ENCODE results near the gene SLC25A21.

DNA sequence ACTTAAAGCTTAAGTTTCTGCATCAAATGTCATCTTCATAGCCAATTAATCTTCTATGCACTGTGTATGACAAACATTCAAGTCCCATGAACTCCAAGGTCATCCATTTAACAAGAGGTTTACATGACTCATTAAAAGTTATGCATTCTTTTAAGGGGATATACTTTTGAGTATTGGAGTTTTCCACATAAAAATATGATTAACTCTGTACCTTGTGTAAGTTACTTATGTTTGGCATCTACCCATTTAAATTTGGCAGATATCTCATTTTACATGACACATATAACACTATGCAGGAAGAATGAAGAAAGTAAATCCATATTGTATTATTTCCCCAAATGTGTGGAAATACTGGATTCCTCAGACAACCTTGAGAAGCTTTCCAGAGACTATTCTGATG, 270.5 kb downstream of the SLC25A21 start:
- TF ChIP-seq, protein P1, sequence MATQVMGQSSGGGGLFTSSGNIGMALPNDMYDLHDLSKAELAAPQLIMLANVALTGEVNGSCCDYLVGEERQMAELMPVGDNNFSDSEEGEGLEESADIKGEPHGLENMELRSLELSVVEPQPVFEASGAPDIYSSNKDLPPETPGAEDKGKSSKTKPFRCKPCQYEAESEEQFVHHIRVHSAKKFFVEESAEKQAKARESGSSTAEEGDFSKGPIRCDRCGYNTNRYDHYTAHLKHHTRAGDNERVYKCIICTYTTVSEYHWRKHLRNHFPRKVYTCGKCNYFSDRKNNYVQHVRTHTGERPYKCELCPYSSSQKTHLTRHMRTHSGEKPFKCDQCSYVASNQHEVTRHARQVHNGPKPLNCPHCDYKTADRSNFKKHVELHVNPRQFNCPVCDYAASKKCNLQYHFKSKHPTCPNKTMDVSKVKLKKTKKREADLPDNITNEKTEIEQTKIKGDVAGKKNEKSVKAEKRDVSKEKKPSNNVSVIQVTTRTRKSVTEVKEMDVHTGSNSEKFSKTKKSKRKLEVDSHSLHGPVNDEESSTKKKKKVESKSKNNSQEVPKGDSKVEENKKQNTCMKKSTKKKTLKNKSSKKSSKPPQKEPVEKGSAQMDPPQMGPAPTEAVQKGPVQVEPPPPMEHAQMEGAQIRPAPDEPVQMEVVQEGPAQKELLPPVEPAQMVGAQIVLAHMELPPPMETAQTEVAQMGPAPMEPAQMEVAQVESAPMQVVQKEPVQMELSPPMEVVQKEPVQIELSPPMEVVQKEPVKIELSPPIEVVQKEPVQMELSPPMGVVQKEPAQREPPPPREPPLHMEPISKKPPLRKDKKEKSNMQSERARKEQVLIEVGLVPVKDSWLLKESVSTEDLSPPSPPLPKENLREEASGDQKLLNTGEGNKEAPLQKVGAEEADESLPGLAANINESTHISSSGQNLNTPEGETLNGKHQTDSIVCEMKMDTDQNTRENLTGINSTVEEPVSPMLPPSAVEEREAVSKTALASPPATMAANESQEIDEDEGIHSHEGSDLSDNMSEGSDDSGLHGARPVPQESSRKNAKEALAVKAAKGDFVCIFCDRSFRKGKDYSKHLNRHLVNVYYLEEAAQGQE (tag by site-specific recombination; IDR thresholded peaks at IDR 0.05), result no peak
- TF ChIP-seq ZSCAN30 (tag by site-specific recombination; IDR thresholded peaks at IDR 0.05) (no peak), ZFP41 (tag by site-specific recombination; IDR thresholded peaks at IDR 0.05; ENCODE audit: borderline replicate concordance) (no peak)
- TF ChIP-seq, protein P2, sequence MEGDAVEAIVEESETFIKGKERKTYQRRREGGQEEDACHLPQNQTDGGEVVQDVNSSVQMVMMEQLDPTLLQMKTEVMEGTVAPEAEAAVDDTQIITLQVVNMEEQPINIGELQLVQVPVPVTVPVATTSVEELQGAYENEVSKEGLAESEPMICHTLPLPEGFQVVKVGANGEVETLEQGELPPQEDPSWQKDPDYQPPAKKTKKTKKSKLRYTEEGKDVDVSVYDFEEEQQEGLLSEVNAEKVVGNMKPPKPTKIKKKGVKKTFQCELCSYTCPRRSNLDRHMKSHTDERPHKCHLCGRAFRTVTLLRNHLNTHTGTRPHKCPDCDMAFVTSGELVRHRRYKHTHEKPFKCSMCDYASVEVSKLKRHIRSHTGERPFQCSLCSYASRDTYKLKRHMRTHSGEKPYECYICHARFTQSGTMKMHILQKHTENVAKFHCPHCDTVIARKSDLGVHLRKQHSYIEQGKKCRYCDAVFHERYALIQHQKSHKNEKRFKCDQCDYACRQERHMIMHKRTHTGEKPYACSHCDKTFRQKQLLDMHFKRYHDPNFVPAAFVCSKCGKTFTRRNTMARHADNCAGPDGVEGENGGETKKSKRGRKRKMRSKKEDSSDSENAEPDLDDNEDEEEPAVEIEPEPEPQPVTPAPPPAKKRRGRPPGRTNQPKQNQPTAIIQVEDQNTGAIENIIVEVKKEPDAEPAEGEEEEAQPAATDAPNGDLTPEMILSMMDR (tag by site-specific recombination; IDR thresholded peaks at IDR 0.05), result no peak
